ENCODE results near the gene ENTPD5. TPM values are rescaled to one million over a fixed set of nuclear protein-coding genes. Genes with fewer than 3 reads are reported as not detected.

The ENTPD5 gene
- 10 to 100 TPM; 15.6 to 16.5 TPM for total RNA-seq
- polyA plus RNA-seq (2013, experiment 1 of 2), result 10.0 TPM
- 9.2 TPM for polyA plus RNA-seq (2013, experiment 2 of 2)
- long read RNA-seq, experiment 1, partial matches to known transcripts, result 0 of 5 reads
- long read RNA-seq, experiment 1, other reads (novel, unspliced or antisense), result 5 of 5 reads
- long read RNA-seq, experiment 2, full-length matches to known transcripts, result 4 of 29 reads
- long read RNA-seq, experiment 2, partial matches to known transcripts, result 4 of 29 reads
- long read RNA-seq, experiment 2, other reads (novel, unspliced or antisense), result 21 of 29 reads
- long read RNA-seq, experiment 3, full-length matches to known transcripts, result 1 of 19 reads
- long read RNA-seq, experiment 3, partial matches to known transcripts, result 1 of 19 reads
- long read RNA-seq, experiment 3, other reads (novel, unspliced or antisense), result 17 of 19 reads
- long read RNA-seq, experiment 4, partial matches to known transcripts, result 0 of 4 reads
- long read RNA-seq, experiment 4, other reads (novel, unspliced or antisense), result 4 of 4 reads

- TF ChIP-seq, protein P1, sequence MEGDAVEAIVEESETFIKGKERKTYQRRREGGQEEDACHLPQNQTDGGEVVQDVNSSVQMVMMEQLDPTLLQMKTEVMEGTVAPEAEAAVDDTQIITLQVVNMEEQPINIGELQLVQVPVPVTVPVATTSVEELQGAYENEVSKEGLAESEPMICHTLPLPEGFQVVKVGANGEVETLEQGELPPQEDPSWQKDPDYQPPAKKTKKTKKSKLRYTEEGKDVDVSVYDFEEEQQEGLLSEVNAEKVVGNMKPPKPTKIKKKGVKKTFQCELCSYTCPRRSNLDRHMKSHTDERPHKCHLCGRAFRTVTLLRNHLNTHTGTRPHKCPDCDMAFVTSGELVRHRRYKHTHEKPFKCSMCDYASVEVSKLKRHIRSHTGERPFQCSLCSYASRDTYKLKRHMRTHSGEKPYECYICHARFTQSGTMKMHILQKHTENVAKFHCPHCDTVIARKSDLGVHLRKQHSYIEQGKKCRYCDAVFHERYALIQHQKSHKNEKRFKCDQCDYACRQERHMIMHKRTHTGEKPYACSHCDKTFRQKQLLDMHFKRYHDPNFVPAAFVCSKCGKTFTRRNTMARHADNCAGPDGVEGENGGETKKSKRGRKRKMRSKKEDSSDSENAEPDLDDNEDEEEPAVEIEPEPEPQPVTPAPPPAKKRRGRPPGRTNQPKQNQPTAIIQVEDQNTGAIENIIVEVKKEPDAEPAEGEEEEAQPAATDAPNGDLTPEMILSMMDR (conservative IDR thresholded peaks at IDR 0.05), result no peak
- H3K9ac ChIP-seq (ENCODE audit: extremely low read depth, low read length, poor library complexity, severe bottlenecking), result peak within 1 kb of the TSS; percentile 63
- 0% methylated on average over 43 to 93 of the region's 93 CpGs for WGBS, 2 experiments (ENCODE audit: insufficient coverage in 1 of 2, insufficient read length in 1 of 2)
- Mint-ChIP-seq H3K27ac (peak within 1 kb of the TSS; percentile 96), H3K4me1 (peaks cover 3% of the 10 kb centered on the region), H3K4me3 (peak within 1 kb of the TSS; percentile 91), H3K9me3 (no peaks in the 10 kb centered on the region), H3K27me3 (ENCODE audit: insufficient read depth) (no peaks in the 10 kb centered on the region), H3K36me3 (ENCODE audit: low read depth) (no peaks in the 10 kb centered on the region)
- H3K36me3 ChIP-seq (ENCODE audit: control insufficient read depth, insufficient read depth, low read length), result peaks cover 4% of the 10 kb centered on the region
- H3K4me1 ChIP-seq (ENCODE audit: control insufficient read depth, insufficient read depth, low read length), result no peaks in the 10 kb centered on the region
- H3K27me3 ChIP-seq (ENCODE audit: control insufficient read depth, insufficient read depth, low read length, poor library complexity, severe bottlenecking), result no peaks in the 10 kb centered on the region
- H3K9me3 ChIP-seq (ENCODE audit: control insufficient read depth, low read length), result no peaks in the 10 kb centered on the region
- peak; percentile 85 for DNase-seq
- H3K4me3 ChIP-seq (ENCODE audit: low read length), result peak within 1 kb of the TSS; percentile 83
- peak within 1 kb of the TSS; percentile 58 for H3K27ac ChIP-seq (ENCODE audit: low read depth, low read length)
Measured at GRCh38 chr14:74018586-74019407, at the start of gene ENTPD5, which contains the start of gene BBOF1. TSS of gene ENTPD5 (minus strand) at chr14:74019288. CDS start at chr14:73988102, 31,186 bp downstream. TSS of gene BBOF1 (plus strand) at chr14:74019349. CDS start at chr14:74019479, 130 bp downstream.

- Histone ChIP-seq H3K9me3 (ENCODE audit: control insufficient read depth, low read length) (no peaks in the 10 kb centered on the region), H3K4me3 (ENCODE audit: low read length) (no peak overlapping the region), H3K27me3 (ENCODE audit: control insufficient read depth, insufficient read depth, low read length, poor library complexity, severe bottlenecking) (no peaks in the 10 kb centered on the region), H3K27ac (ENCODE audit: low read depth, low read length) (no peak overlapping the region), H3K36me3 (ENCODE audit: control insufficient read depth, insufficient read depth, low read length) (peaks cover 49% of the 10 kb centered on the region), H3K4me1 (ENCODE audit: control insufficient read depth, insufficient read depth, low read length) (no peaks in the 10 kb centered on the region), H3K9ac (ENCODE audit: extremely low read depth, low read length, poor library complexity, severe bottlenecking) (no peak overlapping the region)
- no peak overlapping the region for H3K4me3 Mint-ChIP-seq
- no peaks in the 10 kb centered on the region for H3K27me3 Mint-ChIP-seq (ENCODE audit: insufficient read depth)
- no peaks in the 10 kb centered on the region for H3K9me3 Mint-ChIP-seq
- H3K4me1 Mint-ChIP-seq, result no peaks in the 10 kb centered on the region
- DNase-seq, result no peak
- H3K36me3 Mint-ChIP-seq (ENCODE audit: low read depth), result peaks cover 58% of the 10 kb centered on the region
- TF ChIP-seq, protein P1 (conservative IDR thresholded peaks at IDR 0.05), result no peak
- no peak overlapping the region for H3K27ac Mint-ChIP-seq
- 100% methylated on average over 1 of the region's 3 CpGs; no CpG with 5 or more reads in 1 of the 2 experiments for WGBS, 2 experiments (ENCODE audit: insufficient coverage in 1 of 2, insufficient read length in 1 of 2)
Measured at GRCh38 chr14:74065746-74066575, 46.9 kb upstream of the ENTPD5 start.

DNA sequence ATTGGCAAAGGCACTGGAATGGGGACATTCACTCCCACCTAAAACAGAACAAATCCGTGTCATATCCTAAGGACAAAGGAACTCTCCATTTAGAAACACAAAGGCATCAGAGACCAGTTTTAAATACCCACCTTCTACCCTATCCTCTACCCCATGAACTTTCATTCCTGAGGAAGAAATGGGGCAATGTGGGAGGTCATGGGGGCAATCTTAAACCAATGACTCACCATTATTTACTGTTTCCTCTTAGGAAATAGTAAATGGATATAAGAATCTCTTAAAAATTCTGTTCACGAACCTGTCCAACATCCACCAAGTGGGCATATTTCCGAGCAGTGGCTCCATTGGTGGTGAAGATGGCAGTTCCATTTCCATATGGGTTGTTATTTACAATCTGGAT, 45.8 kb upstream of the ENTPD5 start:
- H3K27me3 Mint-ChIP-seq (ENCODE audit: insufficient read depth), result no peaks in the 10 kb centered on the region
- peaks cover 48% of the 10 kb centered on the region for H3K36me3 ChIP-seq (ENCODE audit: control insufficient read depth, insufficient read depth, low read length)
- H3K4me1 ChIP-seq (ENCODE audit: control insufficient read depth, insufficient read depth, low read length), result no peaks in the 10 kb centered on the region
- H3K4me3 Mint-ChIP-seq, result no peak overlapping the region
- H3K4me3 ChIP-seq (ENCODE audit: low read length), result no peak overlapping the region
- H3K36me3 Mint-ChIP-seq (ENCODE audit: low read depth), result peaks cover 60% of the 10 kb centered on the region
- no peak overlapping the region for H3K9ac ChIP-seq (ENCODE audit: extremely low read depth, low read length, poor library complexity, severe bottlenecking)
- no peak for DNase-seq
- H3K27ac Mint-ChIP-seq, result peak overlapping the region; percentile 74
- H3K27ac ChIP-seq (ENCODE audit: low read depth, low read length), result no peak overlapping the region
- H3K9me3 ChIP-seq (ENCODE audit: control insufficient read depth, low read length), result no peaks in the 10 kb centered on the region
- 88 to 100% methylated on average over 2 to 3 of the region's 3 CpGs for WGBS, 2 experiments (ENCODE audit: insufficient coverage in 1 of 2, insufficient read length in 1 of 2)
- H3K9me3 Mint-ChIP-seq, result no peaks in the 10 kb centered on the region
- H3K27me3 ChIP-seq (ENCODE audit: control insufficient read depth, insufficient read depth, low read length, poor library complexity, severe bottlenecking), result no peaks in the 10 kb centered on the region
- no peaks in the 10 kb centered on the region for H3K4me1 Mint-ChIP-seq
- TF ChIP-seq, protein P1 (conservative IDR thresholded peaks at IDR 0.05), result no peak

Measured in endodermal cell (in vitro differentiated cells).